ENCODE measurements around the gene BPTF.

The BPTF gene

GRCh38 chr17:67824735-67825626, at the start of gene BPTF:
BPTF (plus strand) TSS chr17:67825503; CDS start chr17:67825725, 222 bp downstream.
- peak within 1 kb of the TSS; percentile 97 for H3K4me3 ChIP-seq (ENCODE audit: low read depth, low read length)
- H3K27ac ChIP-seq: peak within 1 kb of the TSS; percentile 81
- peak; percentile 94 for DNase-seq
- no peaks in the 10 kb centered on the region for H3K9me3 ChIP-seq (ENCODE audit: severe bottlenecking)
- H3K27me3 ChIP-seq (ENCODE audit: insufficient read depth, low read depth, severe bottlenecking): no peaks in the 10 kb centered on the region
- peak; percentile 98 for TF ChIP-seq CTCF (IDR thresholded peaks at IDR 0.05; ENCODE audit: low read depth, low read length)
- peaks cover 12% of the 10 kb centered on the region for H3K36me3 ChIP-seq

- Histone ChIP-seq H3K27ac (peak overlapping the region; percentile 4), H3K27me3 (ENCODE audit: insufficient read depth, low read depth, severe bottlenecking) (no peaks in the 10 kb centered on the region), H3K9me3 (ENCODE audit: severe bottlenecking) (no peaks in the 10 kb centered on the region), H3K36me3 (no peaks in the 10 kb centered on the region), H3K4me3 (ENCODE audit: low read depth, low read length) (0 out of 2 replicates have a peak overlapping the region, but pooled peaks have one; percentile 0)
- DNase-seq: peak; percentile 72
- TF ChIP-seq CTCF (IDR thresholded peaks at IDR 0.05; ENCODE audit: low read depth, low read length): peak; percentile 81
Observed at GRCh38 chr17:67779098-67779672, 46.1 kb upstream of the BPTF start.

GRCh38 chr17:67784364-67785121, 40.8 kb upstream of the BPTF start:
- no peaks in the 10 kb centered on the region for H3K36me3 ChIP-seq
- no peak overlapping the region for H3K4me3 ChIP-seq (ENCODE audit: low read depth, low read length)
- no peak overlapping the region for H3K27ac ChIP-seq
- peaks cover 4% of the 10 kb centered on the region for H3K9me3 ChIP-seq (ENCODE audit: severe bottlenecking)
- no peak for DNase-seq
- TF ChIP-seq CTCF (IDR thresholded peaks at IDR 0.05; ENCODE audit: low read depth, low read length): no peak
- no peaks in the 10 kb centered on the region for H3K27me3 ChIP-seq (ENCODE audit: insufficient read depth, low read depth, severe bottlenecking)

- no peak for DNase-seq
- no peak overlapping the region for H3K27ac ChIP-seq
Observed at GRCh38 chr17:67785122-67785477, 40.2 kb upstream of the BPTF start.

GRCh38 chr17:67785504-67785903, 39.8 kb upstream of the BPTF start:
- Histone ChIP-seq H3K9me3 (ENCODE audit: severe bottlenecking) (peaks cover 4% of the 10 kb centered on the region), H3K27me3 (ENCODE audit: insufficient read depth, low read depth, severe bottlenecking) (no peaks in the 10 kb centered on the region), H3K4me3 (ENCODE audit: low read depth, low read length) (no peak overlapping the region), H3K36me3 (no peaks in the 10 kb centered on the region), H3K27ac (no peak overlapping the region)
- no peak for DNase-seq
- TF ChIP-seq CTCF (IDR thresholded peaks at IDR 0.05; ENCODE audit: low read depth, low read length): no peak

More at GRCh38 chr17:67785122-67785477, 40.2 kb upstream of the BPTF start:
- H3K4me3 ChIP-seq (ENCODE audit: low read depth, low read length): no peak overlapping the region
- H3K9me3 ChIP-seq (ENCODE audit: severe bottlenecking): peaks cover 4% of the 10 kb centered on the region
- no peaks in the 10 kb centered on the region for H3K36me3 ChIP-seq
- H3K27me3 ChIP-seq (ENCODE audit: insufficient read depth, low read depth, severe bottlenecking): no peaks in the 10 kb centered on the region
- TF ChIP-seq CTCF (IDR thresholded peaks at IDR 0.05; ENCODE audit: low read depth, low read length): no peak

Data from WERI-Rb-1 (cell line).